GM18520 (cell line): ENCODE measurements around the gene ZDHHC14.

Experiments
- ATAC-seq: cut with Tn5 transposase; IDR thresholded peaks from one replicate; pipeline ENCODE4 v1.9.1; 2021; ENCODE audit not compliant: unreplicated experiment

ZDHHC14 gene

GRCh38 chr6:157593596-157593995, 212.6 kb downstream of the ZDHHC14 start:
- ATAC-seq: no peak

GRCh38 chr6:157594292-157594691, 213.3 kb downstream of the ZDHHC14 start:
- ATAC-seq: no peak

- ATAC-seq: no peak
Observed at GRCh38 chr6:157595768-157596167, 214.8 kb downstream of the ZDHHC14 start.

GRCh38 chr6:157596461-157596860, 215.5 kb downstream of the ZDHHC14 start:
- no peak for ATAC-seq

DNA sequence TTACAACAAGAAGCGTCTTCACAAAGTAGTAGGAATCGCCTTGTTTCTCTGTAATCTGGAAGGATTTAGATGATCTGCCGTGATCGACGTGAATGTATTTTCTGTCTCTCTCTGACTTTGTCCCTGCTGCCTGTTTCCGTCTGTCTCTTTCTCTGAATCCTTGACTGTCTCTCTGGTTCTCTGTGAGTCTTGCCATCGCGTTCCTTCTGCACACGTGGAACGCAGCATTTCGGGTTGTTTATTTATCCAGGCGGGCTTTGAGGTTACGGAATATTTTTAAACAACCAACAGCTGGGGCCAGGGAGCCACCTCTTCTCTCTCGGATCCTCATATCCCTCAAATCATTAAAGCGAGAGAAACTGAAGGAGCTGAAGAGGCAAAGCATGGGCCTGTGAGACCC, 215.9 kb downstream of the ZDHHC14 start:
- no peak for ATAC-seq

DNA sequence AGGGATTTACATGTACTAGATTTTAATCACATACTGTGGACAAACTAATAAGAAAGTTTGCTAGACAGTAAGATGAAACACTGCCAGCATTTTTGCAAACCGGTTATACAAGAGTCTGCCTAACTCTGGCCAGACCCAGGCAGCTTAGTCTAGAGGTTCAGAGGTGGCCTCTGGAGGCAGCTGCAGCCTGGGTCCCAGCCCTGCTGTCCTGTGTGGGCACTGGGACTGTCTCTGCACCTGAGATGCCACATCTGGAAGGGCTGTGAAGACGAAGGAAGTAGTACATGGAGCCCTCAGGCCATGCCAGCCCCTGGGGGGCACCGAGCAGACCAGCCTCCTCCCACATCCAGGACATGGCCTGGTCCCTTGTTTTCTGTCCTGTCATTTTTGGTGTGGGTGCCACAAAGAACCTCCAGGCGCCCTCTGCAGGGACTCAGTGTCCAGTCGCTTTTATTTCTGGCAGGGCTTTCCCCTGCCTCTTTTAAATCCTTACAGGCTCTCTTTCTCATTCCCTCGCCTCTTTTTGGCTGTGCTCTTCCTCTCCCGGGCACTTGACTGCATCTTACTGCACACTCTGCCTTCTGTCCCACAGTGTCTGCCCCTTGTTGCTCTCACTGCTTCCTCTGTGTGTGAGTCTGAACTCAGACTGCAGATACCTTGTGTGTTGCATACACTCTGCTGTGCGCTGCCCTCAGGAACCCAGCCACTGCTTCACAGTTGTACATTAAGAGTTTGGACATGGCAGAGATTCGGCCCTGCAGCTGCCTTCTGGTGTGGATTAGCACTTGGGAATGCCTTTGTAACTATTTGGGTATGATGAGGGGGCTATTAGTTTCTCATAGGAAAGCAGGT, 216.7 kb downstream of the ZDHHC14 start:
- no peak for ATAC-seq

DNA sequence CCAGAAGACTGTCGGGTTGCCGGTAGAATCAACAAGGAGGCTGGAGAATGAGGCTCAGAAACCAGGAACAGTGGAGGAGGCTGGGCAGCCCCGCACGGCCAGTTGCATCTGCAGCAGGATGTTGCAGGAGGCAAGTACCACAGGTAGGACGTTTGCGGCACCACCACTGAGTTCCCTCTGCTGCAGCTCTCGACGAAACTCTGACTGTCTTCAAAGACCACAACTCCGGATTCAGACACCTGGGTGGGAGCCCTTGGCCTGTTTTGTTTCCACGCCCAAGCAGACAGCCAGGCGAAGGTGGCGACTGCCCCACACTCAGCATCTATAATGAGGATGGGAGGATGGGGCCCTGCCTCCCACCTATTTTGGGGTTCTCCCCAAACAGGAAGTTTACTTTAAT, 218.2 kb downstream of the ZDHHC14 start:
- ATAC-seq: no peak

- no peak for ATAC-seq
Observed at GRCh38 chr6:157600807-157601206, 219.8 kb downstream of the ZDHHC14 start.

GRCh38 chr6:157602521-157603295, 221.7 kb downstream of the ZDHHC14 start:
- ATAC-seq: no peak

- no peak for ATAC-seq
Observed at GRCh38 chr6:157603314-157603940, 222.4 kb downstream of the ZDHHC14 start.

GRCh38 chr6:157603971-157604370, 223.0 kb downstream of the ZDHHC14 start:
- ATAC-seq: no peak

DNA sequence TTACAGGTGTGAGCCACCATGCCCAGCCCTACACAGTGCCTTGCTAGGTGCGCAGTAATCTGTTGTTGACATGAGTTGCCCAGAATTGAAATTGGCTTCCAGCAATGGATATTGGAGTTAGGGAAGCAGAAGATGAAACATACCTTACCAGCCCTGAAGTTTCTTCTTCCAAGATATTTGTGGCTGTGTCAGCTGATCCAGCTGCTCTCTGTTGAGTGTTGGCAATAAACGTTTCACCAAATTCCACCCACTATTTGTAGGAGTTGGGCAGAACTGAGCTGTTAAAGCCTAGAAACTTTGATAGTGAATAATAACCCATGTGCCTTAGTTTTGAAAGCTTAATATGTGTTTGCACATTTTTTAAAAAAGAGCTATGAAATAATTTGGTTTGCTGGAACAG, 223.8 kb downstream of the ZDHHC14 start:
- no peak for ATAC-seq

DNA sequence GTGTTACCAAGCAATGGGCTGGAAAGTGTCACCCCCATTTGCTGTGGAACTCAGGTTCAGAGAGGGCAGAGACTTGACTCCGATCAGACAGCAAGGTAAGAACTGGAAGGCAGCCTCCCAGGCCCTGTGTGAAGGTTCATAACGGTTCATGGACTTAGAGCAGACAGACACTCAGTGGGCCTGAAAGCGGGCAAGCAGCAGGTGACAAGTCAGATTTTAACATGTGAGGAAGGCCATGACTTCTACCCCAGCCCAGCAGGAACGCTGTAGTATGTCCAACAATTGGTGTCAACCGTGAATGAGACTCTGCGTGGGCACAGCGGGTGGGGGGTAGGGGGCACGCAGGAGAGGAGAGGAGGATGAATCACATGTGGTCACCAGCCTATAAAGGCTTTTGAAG, 224.5 kb downstream of the ZDHHC14 start:
- ATAC-seq: no peak

GRCh38 chr6:157606516-157606915, 225.5 kb downstream of the ZDHHC14 start:
- no peak for ATAC-seq

DNA sequence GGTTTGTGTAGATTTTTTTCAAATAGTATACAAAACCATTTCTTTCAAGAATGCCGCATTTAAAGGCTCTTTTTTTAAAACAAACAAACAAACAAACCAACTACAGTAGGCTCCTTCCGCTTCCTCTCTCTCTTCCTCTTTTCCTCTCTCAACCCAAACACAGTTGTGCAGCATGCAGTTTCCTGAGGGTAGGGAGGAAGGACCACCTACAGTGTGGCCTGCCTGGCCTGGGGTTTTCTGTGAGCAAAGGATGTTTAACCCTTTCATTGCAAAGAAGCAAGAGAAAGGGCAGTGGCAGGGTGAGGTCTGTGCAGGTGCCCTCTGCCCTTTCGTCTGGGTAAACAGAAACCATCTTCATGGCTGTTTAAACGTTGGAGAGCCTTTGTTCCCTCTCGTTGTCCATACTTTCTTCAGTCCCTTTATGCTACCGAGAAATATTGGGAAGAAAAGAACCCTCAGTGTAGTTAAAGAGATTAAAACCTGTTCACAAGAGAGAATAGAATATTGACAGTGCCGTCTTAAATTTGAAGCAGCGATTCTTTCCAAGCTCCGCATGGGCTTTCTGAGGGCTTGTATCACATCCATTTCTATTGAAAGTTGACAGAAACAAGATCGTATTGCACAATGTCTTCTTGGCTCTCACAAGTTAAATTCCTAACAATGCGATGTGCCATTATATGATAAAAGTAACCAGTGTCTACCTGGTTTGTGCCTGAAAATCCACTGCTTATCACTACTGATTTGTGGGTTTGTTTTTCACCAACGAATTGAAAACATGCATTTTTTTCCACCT, 226.5 kb downstream of the ZDHHC14 start:
- ATAC-seq: no peak

GRCh38 chr6:157608221-157609075, 227.5 kb downstream of the ZDHHC14 start:
- no peak for ATAC-seq

DNA sequence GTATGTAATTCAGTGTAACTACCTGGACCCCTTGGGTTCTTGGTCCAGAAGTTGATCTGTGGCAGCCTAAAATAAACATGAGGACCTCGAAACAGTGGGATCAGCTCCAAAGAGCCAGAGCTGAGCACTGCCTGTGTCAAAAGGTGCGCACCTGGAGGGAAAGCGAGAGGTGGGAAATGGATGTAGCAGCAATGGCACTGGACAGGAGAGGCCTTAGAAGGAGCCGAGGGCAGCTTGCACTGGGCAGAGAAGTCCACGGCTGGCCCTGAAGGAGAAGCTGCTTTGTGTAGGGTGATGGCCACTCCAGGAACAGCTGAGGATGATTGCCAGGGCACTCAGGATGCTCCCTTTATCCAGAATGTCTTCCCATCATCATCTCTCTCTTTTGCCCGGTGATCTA, 228.1 kb downstream of the ZDHHC14 start:
- ATAC-seq: no peak

DNA sequence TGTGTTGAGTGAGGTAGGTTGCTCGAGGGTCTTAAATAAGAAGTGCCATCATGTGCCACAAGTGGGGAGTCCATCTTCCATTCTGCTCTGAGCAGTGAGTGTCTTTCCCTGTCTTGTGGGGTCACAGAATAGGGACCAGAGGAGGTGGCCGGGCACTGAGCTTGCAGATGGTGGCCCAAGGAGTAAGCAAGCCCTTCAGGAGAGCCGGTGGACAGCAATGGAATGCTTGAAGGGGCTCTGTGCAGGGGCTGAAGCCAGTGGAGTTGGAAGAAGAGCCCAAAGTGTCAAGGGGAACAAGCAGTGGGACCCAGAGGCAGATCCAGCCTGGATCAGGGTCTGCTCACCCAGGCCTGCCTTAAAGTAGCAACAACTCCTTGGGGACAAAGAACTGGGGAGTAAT, 228.6 kb downstream of the ZDHHC14 start:
- no peak for ATAC-seq

- ATAC-seq: no peak
Observed at GRCh38 chr6:157610451-157610999, 229.5 kb downstream of the ZDHHC14 start.

GRCh38 chr6:157611406-157611805, 230.4 kb downstream of the ZDHHC14 start:
- ATAC-seq: no peak
